CD4-positive, alpha-beta T cell treated with Interleukin-4 for 1 hour (primary cell): ENCODE measurements around the gene LMO3.

ENCODE experiments used
- DNase-seq, 2 donors: peaks; one replicate each; pipeline ENCODE4 v3.0.0-alpha.2; 2020 to 2022

The LMO3 gene

GRCh38 chr12:16606117-16606200, at the start of gene LMO3:
TSS of gene LMO3 (minus strand) at chr12:16606162. CDS start at chr12:16600860, 5,302 bp downstream.
- DNase-seq = no peak

GRCh38 chr12:16636435-16637055, 30.6 kb upstream of the LMO3 start:
- no peak for DNase-seq

DNA sequence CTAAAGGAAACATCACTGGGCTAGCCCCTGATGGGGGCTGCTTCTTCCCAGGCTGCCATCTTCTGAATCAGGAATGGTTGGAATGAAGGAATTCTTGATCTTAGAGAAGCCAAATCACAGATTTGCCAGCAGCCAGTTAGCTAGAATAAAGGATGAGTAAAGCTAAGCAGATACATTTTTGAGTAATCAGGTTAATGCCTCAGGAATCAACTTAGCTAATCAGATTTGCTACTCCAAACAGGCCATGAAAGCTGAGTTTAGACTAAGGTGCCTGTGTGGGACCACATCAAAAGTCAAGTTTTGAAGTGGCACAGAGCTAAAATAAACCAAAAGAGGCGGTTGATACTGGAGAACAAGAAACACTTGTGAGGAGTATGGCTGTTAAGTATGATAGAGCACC, 28.8 kb upstream of the LMO3 start:
- no peak for DNase-seq

GRCh38 chr12:16626991-16627390, 21.0 kb upstream of the LMO3 start:
- DNase-seq = no peak

DNA sequence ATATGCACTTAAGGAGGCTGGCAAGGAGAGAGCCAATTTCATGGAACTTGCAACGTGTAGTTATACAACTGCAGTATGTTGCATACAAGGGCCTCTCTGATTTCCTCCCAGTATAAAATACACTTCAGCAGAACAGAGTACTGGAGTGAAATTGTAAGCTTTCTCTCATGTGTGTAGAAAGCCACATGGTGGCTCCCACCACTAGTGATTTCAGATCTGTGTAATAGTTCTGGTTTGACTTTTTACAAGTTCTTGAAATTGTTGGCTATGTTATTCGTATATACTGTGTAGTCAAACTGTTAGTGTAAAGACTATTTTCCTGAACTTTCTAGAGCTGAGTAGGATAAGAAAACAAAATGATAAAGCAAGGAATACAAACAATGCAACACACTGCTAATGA, 16.4 kb upstream of the LMO3 start:
- no peak for DNase-seq

GRCh38 chr12:16619537-16619936, 13.6 kb upstream of the LMO3 start:
- no peak for DNase-seq

DNA sequence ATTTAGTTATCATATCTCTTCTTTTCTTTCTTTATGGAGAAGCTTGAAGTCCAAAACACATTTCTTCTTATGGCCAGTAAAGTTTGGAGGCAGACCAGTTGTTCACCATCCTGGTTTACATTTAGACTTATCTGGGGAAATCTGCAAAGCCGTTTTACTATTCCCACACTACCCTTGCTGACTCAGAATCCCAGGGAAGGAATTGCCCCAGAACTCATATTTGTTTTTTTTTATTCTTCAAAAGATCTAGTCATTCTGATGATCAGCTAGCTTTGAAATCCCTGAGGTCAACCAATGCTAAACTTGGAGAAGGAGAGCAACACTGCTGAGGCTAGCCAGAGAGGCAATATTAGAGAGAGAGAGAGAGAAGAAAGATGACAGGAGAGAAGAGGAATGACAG, 12.3 kb upstream of the LMO3 start:
- no peak for DNase-seq

GRCh38 chr12:16613199-16613598, 7.2 kb upstream of the LMO3 start:
- DNase-seq = no peak

DNA sequence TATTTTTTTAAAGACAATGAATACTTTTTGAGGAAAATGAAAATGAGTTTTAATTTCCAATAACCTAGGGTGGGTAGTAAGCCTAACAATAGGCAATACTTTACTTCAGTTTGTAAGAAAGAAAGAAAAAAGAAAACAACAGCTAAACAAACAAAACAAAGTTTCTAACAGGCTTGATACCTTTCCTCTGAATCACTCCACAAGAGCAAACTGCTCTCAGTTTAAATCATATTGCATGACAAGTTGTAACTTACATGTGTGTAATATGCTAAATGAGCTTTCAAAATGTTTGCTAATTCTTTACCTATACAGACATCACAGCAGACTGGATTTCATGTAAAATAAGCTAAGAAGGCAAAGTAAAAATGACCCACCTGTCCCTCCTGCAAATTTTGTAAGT, 6.7 kb upstream of the LMO3 start:
- no peak for DNase-seq

DNA sequence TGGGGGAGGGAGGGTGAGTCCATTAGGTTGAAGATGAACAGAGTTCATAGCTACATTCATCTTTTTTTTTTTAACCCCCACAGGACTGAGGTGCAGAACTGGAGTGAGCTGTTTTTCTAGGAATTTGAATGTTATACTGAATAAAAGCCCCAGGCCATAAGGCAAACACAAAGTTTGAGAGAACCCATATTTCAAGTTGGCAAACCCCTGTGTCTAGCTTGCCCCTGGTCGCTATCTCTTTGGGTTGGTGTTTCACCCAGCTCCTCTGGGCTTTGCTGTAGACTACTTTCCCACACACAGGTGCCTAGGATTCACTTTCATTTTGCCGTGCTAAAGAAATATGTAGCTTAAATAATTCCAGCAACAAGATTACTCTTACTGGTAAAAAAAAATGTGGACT, 5.2 kb upstream of the LMO3 start:
- DNase-seq = no peak

DNA sequence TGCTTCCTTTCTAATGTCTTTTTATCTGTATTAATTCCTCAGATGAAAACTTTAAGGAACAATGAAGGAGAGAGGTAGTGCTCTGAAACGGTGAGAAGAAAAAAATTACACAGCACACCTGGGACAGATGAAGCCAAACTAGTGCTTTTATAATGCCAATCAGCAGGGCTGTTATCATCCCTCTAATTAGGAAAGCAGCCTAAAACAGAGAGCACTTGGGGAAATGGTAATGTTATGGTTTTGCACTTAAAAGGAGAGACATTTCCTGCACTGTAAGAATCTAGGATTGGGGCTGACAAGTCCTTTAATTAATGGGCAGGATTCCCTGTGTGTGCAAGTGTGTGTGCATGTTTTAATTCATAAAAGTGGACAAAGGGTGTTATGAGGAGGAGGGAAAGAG, 4.8 kb upstream of the LMO3 start:
- no peak for DNase-seq

GRCh38 chr12:16610001-16610585, 4.1 kb upstream of the LMO3 start:
- DNase-seq = no peak

DNA sequence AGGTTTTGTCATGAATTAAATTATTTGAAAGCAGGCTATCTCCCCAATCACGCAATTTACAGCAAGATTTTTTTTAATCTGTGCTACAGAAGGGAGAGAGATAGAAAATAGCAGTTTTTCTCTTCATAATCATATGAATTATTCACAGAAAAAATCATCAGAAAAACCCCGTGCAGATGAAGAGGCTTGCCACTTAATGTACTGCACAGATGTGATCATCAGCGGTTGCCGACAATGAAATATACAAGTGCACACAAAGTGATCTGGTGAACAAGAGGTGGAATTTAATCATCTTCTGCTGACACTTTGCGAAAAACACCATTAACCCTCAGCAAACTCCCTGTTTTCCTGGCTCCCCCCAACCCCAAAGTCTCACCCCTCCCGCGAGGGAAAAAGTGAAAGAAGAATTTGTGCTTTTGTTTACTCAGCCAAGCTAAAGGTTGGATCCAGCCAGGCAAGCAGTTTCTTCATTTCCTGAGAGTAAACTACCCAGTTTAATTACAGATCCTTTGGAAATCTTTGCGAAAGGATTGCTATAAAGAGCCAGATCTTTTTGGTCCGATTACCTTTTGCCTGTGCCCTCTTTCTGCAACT, 3.1 kb upstream of the LMO3 start:
- no peak for DNase-seq

GRCh38 chr12:16607906-16608775, 2.2 kb upstream of the LMO3 start:
- no peak for DNase-seq

- DNase-seq = no peak
Measured at GRCh38 chr12:16606991-16607390, 1.0 kb upstream of the LMO3 start.

GRCh38 chr12:16606201-16606849, 363 bp upstream of the LMO3 start:
- DNase-seq = no peak

- no peak for DNase-seq
Measured at GRCh38 chr12:16605642-16606116, 283 bp downstream of the LMO3 start.

DNA sequence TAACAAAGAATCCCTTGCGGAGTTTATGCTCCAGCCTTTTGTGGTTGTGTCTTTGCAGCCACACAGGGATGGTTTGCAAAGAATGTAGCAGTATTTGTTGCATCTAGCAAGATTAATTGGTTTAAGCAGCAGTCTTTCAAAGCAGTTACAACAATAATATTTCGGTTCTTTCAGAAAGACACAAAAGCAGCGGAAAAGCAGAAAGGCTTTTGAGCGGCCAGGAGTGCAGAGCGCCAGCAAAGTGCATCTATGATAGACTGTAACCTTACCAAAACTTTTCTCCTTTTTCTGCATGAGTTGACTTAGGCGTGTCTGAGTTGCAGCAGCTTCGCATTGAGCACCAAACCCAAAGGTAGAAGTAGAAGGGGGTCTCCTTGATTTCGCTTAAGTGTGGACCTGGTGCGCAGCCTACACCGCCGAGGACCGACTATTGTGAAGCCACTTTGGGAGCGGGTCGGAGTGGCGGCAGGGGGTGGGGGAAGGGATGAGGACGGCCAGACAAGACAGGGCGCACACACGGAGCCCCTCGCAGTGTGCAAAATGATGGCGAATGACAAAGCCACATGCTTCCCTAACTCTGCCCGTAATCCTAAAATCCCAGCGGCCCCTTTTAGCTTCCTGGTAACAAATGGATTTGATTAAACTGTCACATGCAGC, 1.2 kb downstream of the LMO3 start:
- no peak for DNase-seq

DNA sequence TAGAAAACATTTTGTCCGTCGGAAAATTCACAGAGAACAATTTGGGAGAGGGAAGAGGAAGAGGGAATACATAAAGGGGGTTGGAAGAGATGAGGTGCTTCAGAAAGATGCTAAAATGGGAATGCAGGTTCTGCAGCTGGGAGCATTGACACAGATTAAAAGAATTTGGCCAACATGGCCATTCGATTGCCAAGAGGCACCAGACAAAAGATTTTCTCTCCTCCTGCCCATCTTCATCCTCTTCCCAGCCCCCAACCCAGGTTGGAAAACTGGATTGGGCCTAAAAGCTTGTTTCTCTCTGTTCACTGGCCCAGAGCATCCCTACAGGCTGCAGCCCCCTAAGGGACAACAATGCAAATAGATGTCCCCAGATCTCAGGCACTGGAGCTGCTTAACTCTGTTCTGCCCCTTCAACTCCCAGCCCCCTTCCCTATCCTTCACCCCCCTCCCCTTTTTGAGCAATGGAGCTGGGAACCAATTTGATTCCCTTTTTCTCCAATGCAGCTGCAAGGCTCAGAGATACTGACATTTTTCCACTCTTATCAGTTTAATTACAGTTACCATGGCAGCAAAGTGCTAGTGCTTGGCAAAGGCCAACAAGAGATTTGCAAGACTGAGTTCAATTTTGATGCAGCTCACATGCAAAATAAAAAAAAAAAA, 1.9 kb downstream of the LMO3 start:
- no peak for DNase-seq

- no peak for DNase-seq
Measured at GRCh38 chr12:16603260-16603915, 2.6 kb downstream of the LMO3 start.

DNA sequence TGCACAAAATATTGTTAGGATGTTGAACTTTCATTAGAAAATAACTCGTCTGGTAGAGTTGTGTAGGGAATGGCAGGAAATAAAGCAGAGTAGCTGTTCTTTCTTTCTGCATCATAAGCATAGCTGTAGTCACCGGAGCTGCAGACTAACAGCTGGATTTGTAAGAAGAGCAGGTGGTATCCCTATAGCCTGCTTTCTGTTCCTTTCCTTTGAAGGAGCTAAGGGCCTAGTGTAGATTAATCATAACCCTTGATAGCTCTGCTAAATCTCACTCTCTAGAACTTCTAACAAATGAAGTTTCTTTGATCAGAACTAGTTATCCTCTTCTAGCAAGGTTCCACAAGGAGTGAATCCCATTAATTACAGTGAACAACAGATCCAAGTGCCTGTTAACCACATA, 3.5 kb downstream of the LMO3 start:
- no peak for DNase-seq

GRCh38 chr12:16600525-16600924, 5.4 kb downstream of the LMO3 start:
- DNase-seq = no peak
